A549 (cell line): ENCODE data around the gene TNRC18. TPM values are rescaled to one million over a fixed set of nuclear protein-coding genes. Genes with fewer than 3 reads are reported as not detected.
A peak's percentile ranks its signal among the peaks of the same experiment; 100 is the strongest.

Experiments
- ATAC-seq, 2 experiments: fragments of 200-7000 bp in 1 of 2; fragments of >200 bp in 1 of 2; cut with Nextera tagmentation in 1 of 2; cut with Tn5 transposase in 1 of 2; 3 replicates each; pipeline versions ENCODE4 v1.8.0 to v1.9.1; 2018 to 2020; ENCODE audit warnings: mild to moderate bottlenecking in 1 of 2, moderate library complexity in 1 of 2
- CTCF ChIA-PET: fragments of 300-600 bp; sonication (Branson Sonifier 250); formaldehyde crosslinking; extraction: SDS; loops from one replicate; lab custom pipeline; 2021; ENCODE audit warnings: antibody characterized with exemption, inconsistent platforms; lab: Yijun Ruan, JAX
- POLR2A ChIA-PET: fragments of 350-600 bp; formaldehyde crosslinking; extraction: SDS; loops from one replicate; lab custom pipeline; 2021; ENCODE audit warnings: antibody characterized with exemption, inconsistent platforms; lab: Yijun Ruan, JAX
- DNase-seq, 2 experiments: peaks; one replicate each; pipeline versions ENCODE4 v3.0.0 to v3.0.0-alpha.2; 2011 to 2016; ENCODE audit warnings: low read depth in 1 of 2, low spot score in 1 of 2
- FAIRE-seq: peaks from 2 replicates; lab custom pipeline; 2011; peaks lifted over from hg19 to GRCh38; lab: Jason Lieb, UNC
- H3K27ac ChIP-seq, 2 experiments: fragments of >200 bp; sonication (Bioruptor Twin); formaldehyde crosslinking; 3 replicates each; pipeline ENCODE4 v1.5.1; 2016 to 2017
- H3K4me1 ChIP-seq: fragments of >200 bp; sonication (Bioruptor Twin); formaldehyde crosslinking; 3 replicates; pipeline ENCODE4 v1.6.1; 2016
- H3K4me2 ChIP-seq: fragments of >200 bp; sonication (Bioruptor Twin); formaldehyde crosslinking; 3 replicates; pipeline ENCODE4 v1.6.1; 2016
- H3K4me3 ChIP-seq: fragments of >200 bp; sonication (Bioruptor Twin); formaldehyde crosslinking; 3 replicates; pipeline ENCODE4 v1.5.1; 2016
- H3K9me3 ChIP-seq: fragments of >200 bp; sonication (Bioruptor Twin); formaldehyde crosslinking; 3 replicates; pipeline ENCODE4 v1.6.1; 2016
- BHLHE40 ChIP-seq: IDR thresholded peaks from 2 replicates; pipeline ENCODE4 v1.6.1; 2012; ENCODE audit warnings: low read depth, low read length, inconsistent platforms
- FOXS1 ChIP-seq: fragments of 250-450 bp; sonication (Bioruptor Pico); IDR thresholded peaks from 2 replicates; pipeline ENCODE4 v1.5.0; 2020; ENCODE audit warnings: mild to moderate bottlenecking, moderate library complexity
- HEYL ChIP-seq: fragments of 250-450 bp; sonication (Bioruptor Pico); IDR thresholded peaks from 2 replicates; pipeline ENCODE4 v1.8.0; 2021; ENCODE audit warnings: mild to moderate bottlenecking, moderate library complexity
- HOXA7 ChIP-seq: fragments of 250-450 bp; sonication (Bioruptor Pico); IDR thresholded peaks from 2 replicates; pipeline ENCODE4 v1.5.0; 2020; ENCODE audit warnings: mild to moderate bottlenecking, moderate library complexity
- HOXB13 ChIP-seq: fragments of 250-450 bp; sonication (Bioruptor Pico); IDR thresholded peaks from 2 replicates; pipeline ENCODE4 v1.5.0; 2020; ENCODE audit warnings: low read depth, mild to moderate bottlenecking, moderate library complexity
- JUN ChIP-seq, 2 experiments: fragments of >200 bp; sonication (Bioruptor Twin); formaldehyde crosslinking; IDR thresholded peaks; 2 replicates in 1 of 2; 3 replicates in 1 of 2; pipeline ENCODE4 v1.6.1; 2016 to 2017
- JUNB ChIP-seq: fragments of >200 bp; sonication (Bioruptor Twin); formaldehyde crosslinking; IDR thresholded peaks from 2 replicates; pipeline ENCODE4 v1.6.1; 2016
- MAFK ChIP-seq: fragments of 450-650 bp; IDR thresholded peaks from 2 replicates; pipeline ENCODE4 v1.6.1; 2014; ENCODE audit not compliant: partially characterized antibody
- NFE2L2 ChIP-seq: fragments of 150-350 bp; conservative IDR thresholded peaks from 2 replicates; pipeline ENCODE4 v1.6.1; 2014; ENCODE audit warnings: low read length
- PHF8 ChIP-seq: fragments of 200-600 bp; sonication (generic); IDR thresholded peaks from 2 replicates; pipeline ENCODE4 v1.6.1; 2016; ENCODE audit warnings: low read depth, mild to moderate bottlenecking, antibody characterized with exemption, moderate library complexity, borderline replicate concordance
- POLR2A ChIP-seq: IDR thresholded peaks from 2 replicates; pipeline ENCODE4 v1.6.1; 2012; ENCODE audit warnings: mild to moderate bottlenecking, low read length
- RAD21 ChIP-seq, 2 experiments: fragments of >200 bp in 1 of 2; sonication (Bioruptor Twin) in 1 of 2; formaldehyde crosslinking in 1 of 2; IDR thresholded peaks in 1 of 2; conservative IDR thresholded peaks in 1 of 2; 2 replicates in 1 of 2; 3 replicates in 1 of 2; pipeline ENCODE4 v1.6.1; 2012 to 2018; ENCODE audit warnings: inconsistent platforms in 1 of 2
- TP53 ChIP-seq: fragments of 250-450 bp; sonication (Bioruptor Pico); IDR thresholded peaks from 2 replicates; pipeline ENCODE4 v1.5.0; 2021; ENCODE audit warnings: mild to moderate bottlenecking, moderate library complexity
- WGBS: methylation state at CpG from one replicate; pipeline ENCODE4 v1.1.6; 2017; ENCODE audit errors: missing lambda C conversion rate; 5-methylcytosine and 5-hydroxymethylcytosine counted together
- polyA plus RNA-seq, 4 experiments: library from polyadenylated mRNA; depleted of rRNA in 3 of 4; stranded (reverse); fragments of >200 nt; fragmentation: RNase III in 1 of 4; extraction: RNeasy Plus Mini Kit Qiagen cat#74134 plus additional on column Dnase treatment in 1 of 4; gene quantifications; 2 replicates in 3 of 4; 3 replicates in 1 of 4; pipeline ENCODE4 v1.2.3, GENCODE V29; 2011 to 2017
- TF ChIP-seq, protein P1 (sequence below): fragments of 150-350 bp; IDR thresholded peaks from 2 replicates; pipeline ENCODE4 v1.6.1; 2014; ENCODE audit warnings: low read depth, mild to moderate bottlenecking, low read length
- TF ChIP-seq, protein P2 (sequence below): IDR thresholded peaks from 2 replicates; pipeline ENCODE4 v1.6.1; 2012
- TF ChIP-seq, protein P3 (sequence below): fragments of >200 bp; sonication (Bioruptor Twin); formaldehyde crosslinking; IDR thresholded peaks from 2 replicates; pipeline ENCODE4 v1.6.1; 2016
- TF ChIP-seq, protein P4 (sequence below): fragments of >200 bp; sonication (Bioruptor Twin); formaldehyde crosslinking; IDR thresholded peaks from 3 replicates; pipeline ENCODE4 v1.6.1; 2016
- TF ChIP-seq, protein P5 (sequence below): fragments of >200 bp; sonication (Bioruptor Twin); formaldehyde crosslinking; IDR thresholded peaks from 3 replicates; pipeline ENCODE4 v1.5.1; 2016
- TF ChIP-seq, protein P6 (sequence below): fragments of 450-650 bp; IDR thresholded peaks from 2 replicates; pipeline ENCODE4 v1.6.1; 2014; ENCODE audit warnings: antibody characterized with exemption

TNRC18 gene
- polyA plus RNA-seq, 2 of the 4 experiments (the other 2 are of a cell fraction): 15.5 to 39.9 TPM

DNA sequence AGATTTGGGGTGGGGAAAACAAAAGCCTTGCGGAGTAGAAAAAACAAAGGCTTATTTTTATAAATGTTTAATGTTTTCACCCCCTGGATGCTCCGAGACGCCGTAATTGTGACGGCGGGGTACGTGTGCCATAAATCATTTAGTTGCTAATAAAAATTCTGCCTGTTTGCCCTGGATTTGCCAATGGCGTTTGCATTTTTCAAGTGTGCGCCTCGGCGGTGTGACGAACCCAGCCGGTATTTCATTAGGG, 2.5 kb upstream of the TNRC18 start:
- ChIA-PET POLR2A (interaction anchor here (1.5 to 4.8 kb wide), 2 partner anchors 9 to 29 kb away, joined by 8 to 63 read pairs; no protein-coding TSS in a partner anchor), CTCF (interaction anchor here (1.1 to 5.5 kb wide), 5 partner anchors 24 to 186 kb away, joined by 4 to 54 read pairs (median 14); no protein-coding TSS in a partner anchor)
- 1% methylated on average over 13 of the region's 13 CpGs for WGBS
- Histone ChIP-seq H3K4me2 (peak overlapping the region; percentile 81), H3K27ac (peak overlapping the region; percentile 88 to 96), H3K4me3 (peak overlapping the region; percentile 74), H3K4me1 (peaks cover 8% of the 10 kb centered on the region; the same call in 2 of the 3 replicates), H3K9me3 (no peaks in the 10 kb centered on the region)
- TF ChIP-seq HEYL (CRISPR knock-in tag) (no peak), FOXS1 (CRISPR knock-in tag) (no peak)
- no peak for FAIRE-seq
- ATAC-seq: no peak
- DNase-seq: no peak

DNA sequence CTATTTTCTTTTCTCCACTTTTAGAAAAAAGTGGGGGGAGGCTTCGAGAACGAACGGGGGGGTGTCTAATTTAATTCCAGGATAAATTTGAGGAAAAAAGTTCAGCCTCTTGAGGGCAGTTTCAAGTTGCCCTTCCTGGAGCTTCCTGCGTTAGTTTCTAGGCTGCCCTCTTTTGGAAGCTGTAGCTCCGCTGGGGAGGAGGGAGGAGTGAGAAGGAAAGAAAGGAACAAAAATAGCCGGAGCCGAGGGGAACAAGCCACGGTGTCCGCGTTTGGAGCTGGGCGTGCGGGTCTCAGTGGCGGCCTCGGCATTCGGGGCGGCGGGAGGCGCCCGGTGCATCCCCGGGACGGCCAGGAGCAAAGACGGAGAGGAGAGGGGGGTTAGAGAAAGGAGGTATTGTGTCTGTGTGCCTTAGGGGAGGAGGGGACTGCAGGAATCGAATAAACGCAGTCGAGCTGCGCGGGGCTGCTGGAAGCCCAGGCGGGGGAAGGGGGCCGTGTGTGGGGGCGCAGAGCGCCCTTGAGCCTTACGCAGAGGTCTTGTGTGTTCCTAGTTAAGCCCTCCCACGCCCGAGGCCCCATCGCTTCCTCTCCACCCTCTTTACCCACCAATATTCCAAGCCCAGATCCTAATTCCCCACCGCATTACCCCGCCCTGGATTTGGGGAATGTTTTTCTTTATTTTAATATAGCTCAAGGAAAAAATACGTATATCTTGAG, 2.0 kb upstream of the TNRC18 start:
- Histone ChIP-seq H3K4me3 (peak overlapping the region; percentile 74), H3K9me3 (no peaks in the 10 kb centered on the region), H3K27ac (peak overlapping the region; percentile 88 to 96)
- ATAC-seq (peak; percentile 20 to 42; a peak in 4 of 6 replicates), DNase-seq (peak; percentile 54 to 87)
- CTCF ChIA-PET: interaction anchor here (0.6 to 5.5 kb wide), 6 partner anchors 19 to 185 kb away, joined by 3 to 54 read pairs (median 9); no protein-coding TSS in a partner anchor
- 1% methylated on average over 38 of the region's 38 CpGs for WGBS
- no peak for TF ChIP-seq PHF8
- TF ChIP-seq, protein P1, sequence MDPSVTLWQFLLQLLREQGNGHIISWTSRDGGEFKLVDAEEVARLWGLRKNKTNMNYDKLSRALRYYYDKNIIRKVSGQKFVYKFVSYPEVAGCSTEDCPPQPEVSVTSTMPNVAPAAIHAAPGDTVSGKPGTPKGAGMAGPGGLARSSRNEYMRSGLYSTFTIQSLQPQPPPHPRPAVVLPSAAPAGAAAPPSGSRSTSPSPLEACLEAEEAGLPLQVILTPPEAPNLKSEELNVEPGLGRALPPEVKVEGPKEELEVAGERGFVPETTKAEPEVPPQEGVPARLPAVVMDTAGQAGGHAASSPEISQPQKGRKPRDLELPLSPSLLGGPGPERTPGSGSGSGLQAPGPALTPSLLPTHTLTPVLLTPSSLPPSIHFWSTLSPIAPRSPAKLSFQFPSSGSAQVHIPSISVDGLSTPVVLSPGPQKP: no peak
- no peak for TF ChIP-seq MAFK
- TF ChIP-seq BHLHE40: no peak
- TF ChIP-seq, protein P2, sequence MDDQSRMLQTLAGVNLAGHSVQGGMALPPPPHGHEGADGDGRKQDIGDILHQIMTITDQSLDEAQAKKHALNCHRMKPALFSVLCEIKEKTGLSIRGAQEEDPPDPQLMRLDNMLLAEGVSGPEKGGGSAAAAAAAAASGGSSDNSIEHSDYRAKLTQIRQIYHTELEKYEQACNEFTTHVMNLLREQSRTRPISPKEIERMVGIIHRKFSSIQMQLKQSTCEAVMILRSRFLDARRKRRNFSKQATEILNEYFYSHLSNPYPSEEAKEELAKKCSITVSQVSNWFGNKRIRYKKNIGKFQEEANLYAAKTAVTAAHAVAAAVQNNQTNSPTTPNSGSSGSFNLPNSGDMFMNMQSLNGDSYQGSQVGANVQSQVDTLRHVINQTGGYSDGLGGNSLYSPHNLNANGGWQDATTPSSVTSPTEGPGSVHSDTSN: peak; percentile 55; the same call in 1 of the 2 replicates
- no peak; a peak in 1 of 5 replicates for TF ChIP-seq RAD21 (conservative IDR thresholded peaks at IDR 0.05 in 1 of 2, IDR thresholded peaks at IDR 0.05 in 1 of 2)
- no peak for TF ChIP-seq JUNB
- TF ChIP-seq HOXB13 (CRISPR knock-in tag): no peak
- TF ChIP-seq, protein P3, sequence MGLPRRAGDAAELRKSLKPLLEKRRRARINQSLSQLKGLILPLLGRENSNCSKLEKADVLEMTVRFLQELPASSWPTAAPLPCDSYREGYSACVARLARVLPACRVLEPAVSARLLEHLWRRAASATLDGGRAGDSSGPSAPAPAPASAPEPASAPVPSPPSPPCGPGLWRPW: no peak
- TF ChIP-seq TP53: no peak
- TF ChIP-seq HOXA7: no peak
- TF ChIP-seq, protein P4, sequence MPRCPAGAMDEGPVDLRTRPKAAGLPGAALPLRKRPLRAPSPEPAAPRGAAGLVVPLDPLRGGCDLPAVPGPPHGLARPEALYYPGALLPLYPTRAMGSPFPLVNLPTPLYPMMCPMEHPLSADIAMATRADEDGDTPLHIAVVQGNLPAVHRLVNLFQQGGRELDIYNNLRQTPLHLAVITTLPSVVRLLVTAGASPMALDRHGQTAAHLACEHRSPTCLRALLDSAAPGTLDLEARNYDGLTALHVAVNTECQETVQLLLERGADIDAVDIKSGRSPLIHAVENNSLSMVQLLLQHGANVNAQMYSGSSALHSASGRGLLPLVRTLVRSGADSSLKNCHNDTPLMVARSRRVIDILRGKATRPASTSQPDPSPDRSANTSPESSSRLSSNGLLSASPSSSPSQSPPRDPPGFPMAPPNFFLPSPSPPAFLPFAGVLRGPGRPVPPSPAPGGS: peak; percentile 29; the same call in 1 of the 3 replicates
- TF ChIP-seq, protein P5, sequence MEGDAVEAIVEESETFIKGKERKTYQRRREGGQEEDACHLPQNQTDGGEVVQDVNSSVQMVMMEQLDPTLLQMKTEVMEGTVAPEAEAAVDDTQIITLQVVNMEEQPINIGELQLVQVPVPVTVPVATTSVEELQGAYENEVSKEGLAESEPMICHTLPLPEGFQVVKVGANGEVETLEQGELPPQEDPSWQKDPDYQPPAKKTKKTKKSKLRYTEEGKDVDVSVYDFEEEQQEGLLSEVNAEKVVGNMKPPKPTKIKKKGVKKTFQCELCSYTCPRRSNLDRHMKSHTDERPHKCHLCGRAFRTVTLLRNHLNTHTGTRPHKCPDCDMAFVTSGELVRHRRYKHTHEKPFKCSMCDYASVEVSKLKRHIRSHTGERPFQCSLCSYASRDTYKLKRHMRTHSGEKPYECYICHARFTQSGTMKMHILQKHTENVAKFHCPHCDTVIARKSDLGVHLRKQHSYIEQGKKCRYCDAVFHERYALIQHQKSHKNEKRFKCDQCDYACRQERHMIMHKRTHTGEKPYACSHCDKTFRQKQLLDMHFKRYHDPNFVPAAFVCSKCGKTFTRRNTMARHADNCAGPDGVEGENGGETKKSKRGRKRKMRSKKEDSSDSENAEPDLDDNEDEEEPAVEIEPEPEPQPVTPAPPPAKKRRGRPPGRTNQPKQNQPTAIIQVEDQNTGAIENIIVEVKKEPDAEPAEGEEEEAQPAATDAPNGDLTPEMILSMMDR: 0 out of 3 replicates have a peak, but pooled peaks have one; percentile 6
- no peak for TF ChIP-seq NFE2L2
- TF ChIP-seq, protein P6, sequence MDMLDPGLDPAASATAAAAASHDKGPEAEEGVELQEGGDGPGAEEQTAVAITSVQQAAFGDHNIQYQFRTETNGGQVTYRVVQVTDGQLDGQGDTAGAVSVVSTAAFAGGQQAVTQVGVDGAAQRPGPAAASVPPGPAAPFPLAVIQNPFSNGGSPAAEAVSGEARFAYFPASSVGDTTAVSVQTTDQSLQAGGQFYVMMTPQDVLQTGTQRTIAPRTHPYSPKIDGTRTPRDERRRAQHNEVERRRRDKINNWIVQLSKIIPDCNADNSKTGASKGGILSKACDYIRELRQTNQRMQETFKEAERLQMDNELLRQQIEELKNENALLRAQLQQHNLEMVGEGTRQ: no peak
- no peak; a peak in 1 of 5 replicates for TF ChIP-seq JUN (IDR thresholded peaks at IDR 0.05)
- peak; percentile 30 for TF ChIP-seq POLR2A
- TF ChIP-seq, all 56 proteins: peak for 4
- H3K4me1 ChIP-seq: peaks cover 8% of the 10 kb centered on the region; the same call in 2 of the 3 replicates
- FAIRE-seq: peak; percentile 86
- H3K4me2 ChIP-seq: peak overlapping the region; percentile 81
- POLR2A ChIA-PET: interaction anchor here (0.7 to 4.8 kb wide), 7 partner anchors 9 to 185 kb away, joined by 3 to 63 read pairs (median 6); no protein-coding TSS in a partner anchor
